ENCODE results near the gene PTPN11. TPM values are rescaled to one million over a fixed set of nuclear protein-coding genes. Genes with fewer than 3 reads are reported as not detected.
"Not testable (repeated sequence)": the region's sequence is repeated elsewhere in the genome, so short reads cannot be mapped to it uniquely, and the experiment has no call there.

Gene PTPN11
- total RNA-seq, 1 experiment from 2014 or later = 121 TPM

DNA sequence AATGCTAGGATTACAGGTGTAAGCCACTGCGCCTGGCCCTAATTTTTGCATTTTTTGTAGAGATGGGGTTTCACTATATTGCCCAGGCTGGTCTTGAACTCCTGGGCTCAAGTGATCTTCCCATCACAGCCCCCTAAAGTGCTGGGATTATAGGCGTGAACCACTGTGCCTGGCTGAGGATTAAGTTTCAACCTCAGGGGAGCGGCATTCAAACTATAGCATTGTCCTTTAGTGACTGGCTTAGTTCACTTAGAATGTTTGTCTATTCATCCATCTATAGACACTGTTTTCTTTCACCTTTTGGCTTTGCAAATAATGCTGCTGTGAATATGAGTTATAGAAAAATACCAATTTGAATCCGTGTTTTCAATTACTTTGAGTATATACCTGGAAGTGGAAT is 25.2 kb downstream of the PTPN11 start:
- no peak overlapping the region for H3K4me2 ChIP-seq (ENCODE audit: low read length)
- peaks cover 48% of the 10 kb centered on the region for H3K79me2 ChIP-seq (ENCODE audit: low read length)
- H3K27ac ChIP-seq (ENCODE audit: low read length) = no peak overlapping the region
- H4K20me1 ChIP-seq (ENCODE audit: low read length) = no peaks in the 10 kb centered on the region
- H3K36me3 ChIP-seq (ENCODE audit: low read depth, low read length) = peaks cover 21% of the 10 kb centered on the region
- H3K4me1 ChIP-seq (ENCODE audit: insufficient read depth, low read length) = no peaks in the 10 kb centered on the region
- ChIA-PET CTCF (no interaction called here), POLR2A (ENCODE audit: unreplicated experiment) (no interaction called here)
- DNase-seq (no peak), ATAC-seq (no peak)
- H3K9me3 ChIP-seq (ENCODE audit: low read length) = no peaks in the 10 kb centered on the region
- no peak overlapping the region for H3K4me3 ChIP-seq (ENCODE audit: low read length)
- no peaks in the 10 kb centered on the region for H3F3A ChIP-seq (ENCODE audit: low read length, unreplicated experiment)
- no peaks in the 10 kb centered on the region for H3K9me2 ChIP-seq (replicated peaks; ENCODE audit: low read length)
- TF ChIP-seq EZH2 (IDR thresholded peaks at IDR 0.05; ENCODE audit: low read length, unreplicated experiment) (no peak), EZH2phosphoT487 (IDR thresholded peaks at IDR 0.05; ENCODE audit: borderline replicate concordance, low read length) (no peak)
- TF ChIP-seq, protein P1, sequence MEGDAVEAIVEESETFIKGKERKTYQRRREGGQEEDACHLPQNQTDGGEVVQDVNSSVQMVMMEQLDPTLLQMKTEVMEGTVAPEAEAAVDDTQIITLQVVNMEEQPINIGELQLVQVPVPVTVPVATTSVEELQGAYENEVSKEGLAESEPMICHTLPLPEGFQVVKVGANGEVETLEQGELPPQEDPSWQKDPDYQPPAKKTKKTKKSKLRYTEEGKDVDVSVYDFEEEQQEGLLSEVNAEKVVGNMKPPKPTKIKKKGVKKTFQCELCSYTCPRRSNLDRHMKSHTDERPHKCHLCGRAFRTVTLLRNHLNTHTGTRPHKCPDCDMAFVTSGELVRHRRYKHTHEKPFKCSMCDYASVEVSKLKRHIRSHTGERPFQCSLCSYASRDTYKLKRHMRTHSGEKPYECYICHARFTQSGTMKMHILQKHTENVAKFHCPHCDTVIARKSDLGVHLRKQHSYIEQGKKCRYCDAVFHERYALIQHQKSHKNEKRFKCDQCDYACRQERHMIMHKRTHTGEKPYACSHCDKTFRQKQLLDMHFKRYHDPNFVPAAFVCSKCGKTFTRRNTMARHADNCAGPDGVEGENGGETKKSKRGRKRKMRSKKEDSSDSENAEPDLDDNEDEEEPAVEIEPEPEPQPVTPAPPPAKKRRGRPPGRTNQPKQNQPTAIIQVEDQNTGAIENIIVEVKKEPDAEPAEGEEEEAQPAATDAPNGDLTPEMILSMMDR (conservative IDR thresholded peaks at IDR 0.05; ENCODE audit: low read depth, low read length) = no peak
- no TSS peak for BruUV-seq (replicated peaks)
- H2AFZ ChIP-seq (ENCODE audit: low read length) = no peak overlapping the region
- H3K9ac ChIP-seq (ENCODE audit: low read length) = no peak overlapping the region
- H3K27me3 ChIP-seq (ENCODE audit: low read length) = no peaks in the 10 kb centered on the region
- intact Hi-C loops (cut with micrococcal nuclease) = no loop called here

DNA sequence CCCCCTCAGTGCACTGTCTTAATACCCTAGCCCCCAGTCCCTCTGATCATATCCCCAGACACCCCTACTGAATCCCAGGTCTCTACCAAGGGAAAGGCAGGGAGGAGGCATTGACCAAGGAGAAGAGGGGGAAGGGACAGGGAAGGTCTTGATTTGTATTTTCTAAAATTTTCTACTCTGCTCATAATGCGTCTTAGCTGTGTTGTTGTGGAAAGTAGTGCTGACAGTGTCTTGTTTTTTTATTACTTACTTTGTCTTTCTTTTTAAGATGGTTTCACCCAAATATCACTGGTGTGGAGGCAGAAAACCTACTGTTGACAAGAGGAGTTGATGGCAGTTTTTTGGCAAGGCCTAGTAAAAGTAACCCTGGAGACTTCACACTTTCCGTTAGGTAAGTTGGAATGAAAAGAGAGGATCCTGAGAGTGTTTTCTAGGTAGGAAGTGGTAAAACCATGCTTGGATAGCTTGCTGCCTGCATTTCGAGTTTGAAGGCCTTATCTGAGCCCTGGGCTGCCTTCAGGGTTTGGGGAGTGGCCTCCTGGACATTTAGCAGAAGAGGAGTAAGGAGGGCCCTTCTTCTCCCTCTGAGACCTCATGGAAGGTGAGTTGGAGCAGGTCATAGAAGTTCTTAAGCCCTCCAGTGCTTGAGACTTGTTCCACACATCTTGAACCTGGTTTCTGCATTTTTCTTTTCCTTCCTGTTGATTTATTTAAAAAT is 27.4 kb downstream of the PTPN11 start:
- H3K36me3 ChIP-seq (ENCODE audit: low read depth, low read length) = peaks cover 34% of the 10 kb centered on the region
- no peaks in the 10 kb centered on the region for H3F3A ChIP-seq (ENCODE audit: low read length, unreplicated experiment)
- no TSS peak for BruUV-seq (replicated peaks)
- H3K79me2 ChIP-seq (ENCODE audit: low read length) = peaks cover 29% of the 10 kb centered on the region
- no peak overlapping the region for H2AFZ ChIP-seq (ENCODE audit: low read length)
- no peaks in the 10 kb centered on the region for H3K9me2 ChIP-seq (replicated peaks; ENCODE audit: low read length)
- POLR2A ChIA-PET (ENCODE audit: unreplicated experiment) = no interaction called here
- H3K4me1 ChIP-seq (ENCODE audit: insufficient read depth, low read length) = no peaks in the 10 kb centered on the region
- intact Hi-C loops (cut with micrococcal nuclease) = no loop called here
- H3K27me3 ChIP-seq (ENCODE audit: low read length) = no peaks in the 10 kb centered on the region
- TF ChIP-seq EZH2 (IDR thresholded peaks at IDR 0.05; ENCODE audit: low read length, unreplicated experiment) = no peak
- TF ChIP-seq, protein P1 (conservative IDR thresholded peaks at IDR 0.05; ENCODE audit: low read depth, low read length) = no peak
- no peak for TF ChIP-seq EZH2phosphoT487 (IDR thresholded peaks at IDR 0.05; ENCODE audit: borderline replicate concordance, low read length)
- ATAC-seq (no peak), DNase-seq (no peak)
- no peaks in the 10 kb centered on the region for H4K20me1 ChIP-seq (ENCODE audit: low read length)
- H3K9me3 ChIP-seq (ENCODE audit: low read length) = no peaks in the 10 kb centered on the region
- no peak overlapping the region for H3K4me3 ChIP-seq (ENCODE audit: low read length)
- no peak overlapping the region for H3K9ac ChIP-seq (ENCODE audit: low read length)
- H3K27ac ChIP-seq (ENCODE audit: low read length) = no peak overlapping the region
- CTCF ChIA-PET = no interaction called here
- no peak overlapping the region for H3K4me2 ChIP-seq (ENCODE audit: low read length)

- Histone ChIP-seq H3K4me3 (ENCODE audit: low read length) (no peak overlapping the region), H4K20me1 (ENCODE audit: low read length) (no peaks in the 10 kb centered on the region), H3K9me3 (ENCODE audit: low read length) (no peaks in the 10 kb centered on the region), H3K9me2 (replicated peaks; ENCODE audit: low read length) (no peaks in the 10 kb centered on the region), H2AFZ (ENCODE audit: low read length) (no peak overlapping the region), H3K4me2 (ENCODE audit: low read length) (no peak overlapping the region), H3K9ac (ENCODE audit: low read length) (no peak overlapping the region), H3F3A (ENCODE audit: low read length, unreplicated experiment) (no peaks in the 10 kb centered on the region), H3K36me3 (ENCODE audit: low read depth, low read length) (peaks cover 39% of the 10 kb centered on the region), H3K27me3 (ENCODE audit: low read length) (no peaks in the 10 kb centered on the region), H3K79me2 (ENCODE audit: low read length) (peaks cover 20% of the 10 kb centered on the region), H3K4me1 (ENCODE audit: insufficient read depth, low read length) (no peaks in the 10 kb centered on the region), H3K27ac (ENCODE audit: low read length) (no peak overlapping the region)
- no peak for ATAC-seq
- no peak for DNase-seq
- TF ChIP-seq, protein P1 (conservative IDR thresholded peaks at IDR 0.05; ENCODE audit: low read depth, low read length) = no peak
- TF ChIP-seq EZH2 (IDR thresholded peaks at IDR 0.05; ENCODE audit: low read length, unreplicated experiment) = no peak
- TF ChIP-seq EZH2phosphoT487 (IDR thresholded peaks at IDR 0.05; ENCODE audit: borderline replicate concordance, low read length) = no peak
- ChIA-PET CTCF (no interaction called here), POLR2A (ENCODE audit: unreplicated experiment) (interaction anchor here (0.6 kb wide), 1 partner anchor 1409 kb away, joined by 3 read pairs; no protein-coding TSS in a partner anchor)
- intact Hi-C loops (cut with micrococcal nuclease) = no loop called here
- BruUV-seq (replicated peaks) = no TSS peak
Measured at GRCh38 chr12:112447106-112447505, 28.4 kb downstream of the PTPN11 start.

DNA sequence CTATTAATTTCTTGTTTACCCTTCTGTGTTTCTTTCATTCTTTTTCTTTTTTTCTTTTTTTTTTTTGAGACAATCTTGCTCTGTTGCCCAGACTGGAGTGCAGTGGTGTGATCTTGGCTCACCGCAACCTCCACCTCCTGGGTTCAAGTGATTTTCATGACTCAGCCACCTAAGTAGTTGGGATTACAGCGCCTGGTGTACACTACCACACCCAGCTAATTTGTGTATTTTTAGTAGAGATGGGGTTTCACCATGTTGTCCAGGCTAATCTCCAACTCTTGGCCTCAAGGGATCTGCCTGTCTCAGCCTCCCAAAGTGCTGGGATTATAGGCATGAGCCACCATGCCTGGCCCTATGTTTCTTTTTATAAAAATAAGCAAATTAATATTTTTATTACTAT is 29.4 kb downstream of the PTPN11 start:
- POLR2A ChIA-PET (ENCODE audit: unreplicated experiment); BruUV-seq (replicated peaks); H3K9ac ChIP-seq (ENCODE audit: low read length); H2AFZ ChIP-seq (ENCODE audit: low read length); ATAC-seq; H3K27ac ChIP-seq (ENCODE audit: low read length); H3K9me2 ChIP-seq (replicated peaks; ENCODE audit: low read length); H3K4me3 ChIP-seq (ENCODE audit: low read length); intact Hi-C loops (cut with micrococcal nuclease); DNase-seq; H3K9me3 ChIP-seq (ENCODE audit: low read length); H3K27me3 ChIP-seq (ENCODE audit: low read length); H3F3A ChIP-seq (ENCODE audit: low read length, unreplicated experiment); H3K4me1 ChIP-seq (ENCODE audit: insufficient read depth, low read length); CTCF ChIA-PET; H3K4me2 ChIP-seq (ENCODE audit: low read length); H4K20me1 ChIP-seq (ENCODE audit: low read length): not testable (repeated sequence)
- Histone ChIP-seq H3K79me2 (ENCODE audit: low read length) (peaks cover 12% of the 10 kb centered on the region), H3K36me3 (ENCODE audit: low read depth, low read length) (peaks cover 35% of the 10 kb centered on the region)

Data from PC-3 (cell line).